ENCODE results near the gene TSPO. TPM values are rescaled to one million over a fixed set of nuclear protein-coding genes. Genes with fewer than 3 reads are reported as not detected.

TSPO gene
- total and polyA plus RNA-seq, 9 of the 15 experiments (the other 6 are each of a cell fraction or from before 2014, with no cell fraction given), result 4.9 to 126 (median 25.3) TPM

GRCh38 chr22:43186272-43187170, 35.2 kb downstream of the TSPO start, which contains the start of gene TTLL12:
Gene TTLL12, minus strand, starts transcription at chr22:43187134. Its CDS starts 65 bp downstream, at chr22:43187069.
- intact Hi-C loops (cut with micrococcal nuclease) (loop anchor here (5.0 kb wide), 1 partner anchor 41 kb away; no protein-coding TSS in a partner anchor), in situ Hi-C loops (cut with MboI) (no loop called here)
- Histone ChIP-seq H3K4me1 (replicated peaks in 1 of 2; ENCODE audit: control insufficient read depth in 2 of 2, insufficient read depth in 2 of 2, low read length in 2 of 2) (peaks cover 25 to 33% of the 10 kb centered on the region in 2 experiments; a peak in 4 of 5 replicates), H4K20me1 (replicated peaks; ENCODE audit: control insufficient read depth, insufficient read depth, low read length) (no peaks in the 10 kb centered on the region), H2AFZ (ENCODE audit: low read depth, low read length) (peak within 1 kb of the TSS; percentile 96), H3K9ac (ENCODE audit: insufficient read depth in 1 of 2, low read depth in 2 of 2, low read length in 2 of 2) (peak within 1 kb of the TSS; percentile 96), H3K9me1 (ENCODE audit: control insufficient read depth, insufficient read depth, low read length) (no peaks in the 10 kb centered on the region), H3K4me3 (peak within 1 kb of the TSS; percentile 73), H3K79me2 (ENCODE audit: control insufficient read depth, insufficient read depth, low read length) (peaks cover 52% of the 10 kb centered on the region), H3K27me3 (ENCODE audit: control insufficient read depth in 2 of 2, insufficient read depth in 2 of 2, low read length in 2 of 2) (no peaks in the 10 kb centered on the region), H3K27ac (ENCODE audit: extremely low read depth, low read depth, low read length) (peak within 1 kb of the TSS; percentile 87), H3K36me3 (ENCODE audit: control insufficient read depth, insufficient read depth, low read length) (peaks cover 25% of the 10 kb centered on the region; the same call in 2 of the 3 replicates), H3K4me2 (ENCODE audit: insufficient read depth, low read length) (peak within 1 kb of the TSS; percentile 96), H3K9me3 (replicated peaks; ENCODE audit: control insufficient read depth, insufficient read depth, low read depth, low read length) (no peaks in the 10 kb centered on the region)
- DNase-seq (ENCODE audit: extremely low read depth in 1 of 4, low spot score in 3 of 4) (peak in 3 of 4 experiments; percentile 60 to 69 (median 68)), FAIRE-seq (no peak), ATAC-seq (peak; percentile 14; the same call in 2 of the 3 replicates)
- POLR2A ChIA-PET, result interaction anchor here (0.6 to 1.4 kb wide), 3 partner anchors 10 to 633 kb away, joined by 4 to 5 read pairs (median 5); partner anchors contain the start of gene SERHL2
- under 1% methylated on average over 41 of the region's 87 CpGs for WGBS (ENCODE audit: insufficient coverage, low coverage, missing lambda C conversion rate)
- CTCF ChIA-PET (ENCODE audit: low intra/inter-chr PET ratio), result no interaction called here
- BruUV-seq (replicated peaks), result TSS peak; percentile 59
- TF ChIP-seq POLR2AphosphoS5 (IDR thresholded peaks at IDR 0.05; ENCODE audit: control insufficient read depth, insufficient read depth, low read depth, low read length) (peak; percentile 18; the same call in 1 of the 2 replicates), KLF16 (IDR thresholded peaks at IDR 0.05) (no peak), RBM14 (IDR thresholded peaks at IDR 0.05; ENCODE audit: borderline replicate concordance, insufficient read depth, low read depth, low read length) (no peak), ADNP (tag; IDR thresholded peaks at IDR 0.05) (no peak), ZNF699 (CRISPR knock-in tag; IDR thresholded peaks at IDR 0.05; ENCODE audit: insufficient replicate concordance) (no peak), CCNT2 (IDR thresholded peaks at IDR 0.05; ENCODE audit: borderline replicate concordance, extremely low read depth, insufficient read length, low read depth, low read length) (peak; percentile 71), ZNF282 (CRISPR knock-in tag; IDR thresholded peaks at IDR 0.05) (no peak), ZNF785 (CRISPR knock-in tag; IDR thresholded peaks at IDR 0.05) (no peak), SIX5 (IDR thresholded peaks at IDR 0.05; ENCODE audit: borderline replicate concordance in 1 of 2, insufficient read depth in 1 of 2, low read depth in 1 of 2, low read length in 2 of 2) (no peak), PHF8 (IDR thresholded peaks at IDR 0.05; ENCODE audit: borderline replicate concordance, low read length) (peak; percentile 78; the same call in 1 of the 2 replicates), SOX6 (IDR thresholded peaks at IDR 0.05) (no peak), SRSF9 (IDR thresholded peaks at IDR 0.05; ENCODE audit: borderline replicate concordance, low read depth, low read length) (no peak), NR2C1 (IDR thresholded peaks at IDR 0.05) (no peak), NR2C1 (tag; IDR thresholded peaks at IDR 0.05) (no peak), RB1 (IDR thresholded peaks at IDR 0.05; ENCODE audit: low read depth) (peak; percentile 65; the same call in 1 of the 2 replicates), NCOA1 (IDR thresholded peaks at IDR 0.05; ENCODE audit: low read depth) (no peak), MCM2 (IDR thresholded peaks at IDR 0.05; ENCODE audit: low read depth) (no peak), SMC3 (conservative IDR thresholded peaks at IDR 0.05; ENCODE audit: insufficient read depth, low read depth, low read length) (no peak), ZNF277 (CRISPR knock-in tag; IDR thresholded peaks at IDR 0.05; ENCODE audit: borderline replicate concordance) (no peak), ZNF12 (CRISPR knock-in tag; IDR thresholded peaks at IDR 0.05) (no peak), FOXA1 (IDR thresholded peaks at IDR 0.05; ENCODE audit: borderline replicate concordance) (no peak), NONO (IDR thresholded peaks at IDR 0.05; ENCODE audit: low read depth in 2 of 2, low read length in 1 of 2) (peak in 1 of 2 experiments; percentile 48; a peak in 2 of 4 replicates)
